Cardiac fibroblast (primary cell): ENCODE results near the gene TBL1XR1.

ENCODE experiments used
- DNase-seq, 2 donors: peaks; one replicate each; pipeline versions ENCODE4 v3.0.0 to v3.0.0-alpha.2; 2010; ENCODE audit warnings: low read depth in 2 of 2
- H3K4me3 ChIP-seq, 2 donors: replicated peaks in 1 of 2; 1 replicate in 1 of 2; 2 replicates in 1 of 2; pipeline ENCODE4 v1.5.1; 2011; ENCODE audit warnings: low read depth in 2 of 2, low read length in 2 of 2, mild to moderate bottlenecking in 2 of 2, moderate library complexity in 1 of 2
- TF ChIP-seq, protein P1 (sequence below): IDR thresholded peaks from one replicate; pipeline ENCODE4 v1.5.1; 2011; ENCODE audit warnings: low read depth, mild to moderate bottlenecking, low read length, inconsistent platforms

TBL1XR1 gene

DNA sequence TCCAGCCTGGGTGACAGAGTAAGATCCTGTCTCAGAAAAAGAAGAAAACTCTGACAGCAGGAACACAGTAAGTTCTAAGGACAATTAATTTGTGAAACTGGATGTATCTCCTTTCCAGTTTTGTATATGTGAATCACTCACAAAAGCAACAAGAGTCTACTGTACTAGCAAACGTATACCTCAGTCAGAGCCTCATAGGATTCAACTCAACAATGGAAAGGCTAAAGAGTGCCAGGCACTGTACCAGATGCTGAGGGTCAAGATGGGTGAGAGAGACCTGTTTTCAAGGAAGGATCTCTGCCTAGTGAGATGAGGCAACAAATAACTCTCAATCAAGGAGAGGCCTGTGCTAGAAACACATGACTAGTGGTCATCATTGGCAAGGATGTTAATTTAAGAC, 14.9 kb downstream of the TBL1XR1 start:
- no peak overlapping the region for H3K4me3 ChIP-seq
- DNase-seq: no peak
- TF ChIP-seq, protein P1, sequence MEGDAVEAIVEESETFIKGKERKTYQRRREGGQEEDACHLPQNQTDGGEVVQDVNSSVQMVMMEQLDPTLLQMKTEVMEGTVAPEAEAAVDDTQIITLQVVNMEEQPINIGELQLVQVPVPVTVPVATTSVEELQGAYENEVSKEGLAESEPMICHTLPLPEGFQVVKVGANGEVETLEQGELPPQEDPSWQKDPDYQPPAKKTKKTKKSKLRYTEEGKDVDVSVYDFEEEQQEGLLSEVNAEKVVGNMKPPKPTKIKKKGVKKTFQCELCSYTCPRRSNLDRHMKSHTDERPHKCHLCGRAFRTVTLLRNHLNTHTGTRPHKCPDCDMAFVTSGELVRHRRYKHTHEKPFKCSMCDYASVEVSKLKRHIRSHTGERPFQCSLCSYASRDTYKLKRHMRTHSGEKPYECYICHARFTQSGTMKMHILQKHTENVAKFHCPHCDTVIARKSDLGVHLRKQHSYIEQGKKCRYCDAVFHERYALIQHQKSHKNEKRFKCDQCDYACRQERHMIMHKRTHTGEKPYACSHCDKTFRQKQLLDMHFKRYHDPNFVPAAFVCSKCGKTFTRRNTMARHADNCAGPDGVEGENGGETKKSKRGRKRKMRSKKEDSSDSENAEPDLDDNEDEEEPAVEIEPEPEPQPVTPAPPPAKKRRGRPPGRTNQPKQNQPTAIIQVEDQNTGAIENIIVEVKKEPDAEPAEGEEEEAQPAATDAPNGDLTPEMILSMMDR: no peak

DNA sequence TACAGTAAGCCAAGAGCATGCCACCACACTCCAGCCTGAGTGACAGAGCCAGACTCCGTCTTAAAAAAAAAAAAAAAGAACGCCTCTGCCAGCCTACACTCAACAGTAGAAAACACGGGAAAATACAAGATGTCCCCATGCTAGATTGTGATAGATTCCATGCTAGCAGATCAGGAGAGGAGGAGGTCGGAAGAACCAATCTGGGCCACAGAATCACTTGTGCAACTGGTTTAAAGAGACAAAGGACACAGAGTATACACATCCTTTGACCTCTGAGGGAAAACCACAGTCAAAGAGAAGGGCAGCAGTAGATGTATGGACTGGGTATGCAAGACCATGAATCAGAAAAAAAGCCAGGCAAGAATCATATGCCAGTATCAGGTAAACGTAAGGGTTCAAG, 15.9 kb downstream of the TBL1XR1 start:
- H3K4me3 ChIP-seq: no peak overlapping the region
- TF ChIP-seq, protein P1: no peak
- DNase-seq: no peak

DNA sequence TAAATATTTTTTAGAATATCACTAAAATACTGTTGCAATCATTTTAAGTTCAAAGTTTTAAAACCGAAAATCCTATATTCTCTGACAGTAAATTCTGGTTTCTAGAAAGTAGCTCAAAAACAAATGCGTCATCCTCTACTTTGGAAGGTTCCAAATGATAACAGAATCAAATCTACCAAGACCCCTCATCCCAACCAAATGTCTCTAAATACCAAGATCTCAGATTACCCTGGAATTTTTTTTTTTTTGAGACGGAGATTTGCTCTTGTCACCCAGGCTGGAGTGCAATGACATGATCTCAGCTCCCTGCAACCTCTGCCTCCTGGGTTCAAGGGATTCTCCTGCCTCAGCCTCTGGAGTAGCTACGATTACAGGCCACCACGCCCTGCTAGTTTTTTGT, 16.8 kb downstream of the TBL1XR1 start:
- TF ChIP-seq, protein P1: no peak
- no peak overlapping the region for H3K4me3 ChIP-seq
- no peak for DNase-seq

DNA sequence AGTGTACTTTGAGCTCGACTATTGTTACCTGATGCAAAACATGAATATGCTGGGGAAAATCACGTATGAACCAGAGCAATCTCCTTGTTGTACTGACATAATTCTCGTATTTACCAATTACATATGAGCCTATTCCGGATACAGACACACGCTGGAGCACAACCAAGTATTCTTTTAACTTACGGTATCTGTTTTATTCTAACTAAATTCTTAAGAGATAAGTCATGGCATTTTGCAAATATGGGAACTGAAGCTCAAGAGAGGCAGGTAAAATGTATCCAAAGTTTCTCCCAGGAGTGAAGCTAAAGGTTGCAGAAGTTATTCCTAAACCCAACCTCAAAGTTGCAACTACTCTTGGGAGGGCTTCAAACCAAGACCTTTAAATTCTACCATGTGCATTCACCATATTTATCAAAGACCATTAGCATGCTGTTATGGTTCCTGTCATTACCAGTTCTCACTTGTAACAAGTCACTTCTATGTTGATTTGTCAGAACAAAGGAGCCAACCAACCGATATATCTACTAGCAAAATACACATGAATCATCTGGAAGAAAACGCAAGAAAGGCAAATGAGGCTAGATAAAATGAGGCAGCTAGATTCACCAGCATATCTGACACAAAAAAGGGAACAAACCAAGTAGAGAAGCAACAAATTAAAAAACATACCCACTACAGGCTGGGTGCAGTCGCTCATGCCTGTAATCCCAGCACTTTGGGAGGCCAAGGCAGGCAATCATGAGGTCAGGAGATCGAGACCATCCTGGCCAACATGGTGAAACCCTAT, 17.8 kb downstream of the TBL1XR1 start:
- no peak overlapping the region for H3K4me3 ChIP-seq
- DNase-seq: no peak
- TF ChIP-seq, protein P1: no peak

DNA sequence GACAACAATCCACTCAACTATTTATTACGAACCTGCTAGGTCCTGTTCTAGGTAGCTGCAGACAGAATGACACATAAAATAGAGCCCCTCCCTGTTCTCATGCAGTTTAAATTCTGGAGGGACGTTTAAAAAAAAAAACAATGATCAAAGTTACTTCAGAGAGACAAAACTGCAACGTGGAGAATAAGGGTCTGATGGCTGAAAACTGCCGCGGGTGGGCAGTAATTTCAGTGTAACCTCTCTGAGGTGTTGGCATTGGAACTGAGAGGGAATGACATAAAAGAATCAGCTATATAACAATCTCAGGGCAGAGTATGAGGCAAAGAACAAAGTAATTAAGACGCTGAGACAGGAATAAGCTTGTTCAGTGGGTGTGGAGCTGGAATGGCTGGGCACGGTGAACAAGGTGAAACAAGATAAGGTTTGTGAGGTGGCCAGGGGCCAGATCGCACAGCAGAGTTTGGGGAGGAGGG, 19.5 kb downstream of the TBL1XR1 start:
- no peak overlapping the region for H3K4me3 ChIP-seq
- DNase-seq: no peak
- TF ChIP-seq, protein P1: no peak

DNA sequence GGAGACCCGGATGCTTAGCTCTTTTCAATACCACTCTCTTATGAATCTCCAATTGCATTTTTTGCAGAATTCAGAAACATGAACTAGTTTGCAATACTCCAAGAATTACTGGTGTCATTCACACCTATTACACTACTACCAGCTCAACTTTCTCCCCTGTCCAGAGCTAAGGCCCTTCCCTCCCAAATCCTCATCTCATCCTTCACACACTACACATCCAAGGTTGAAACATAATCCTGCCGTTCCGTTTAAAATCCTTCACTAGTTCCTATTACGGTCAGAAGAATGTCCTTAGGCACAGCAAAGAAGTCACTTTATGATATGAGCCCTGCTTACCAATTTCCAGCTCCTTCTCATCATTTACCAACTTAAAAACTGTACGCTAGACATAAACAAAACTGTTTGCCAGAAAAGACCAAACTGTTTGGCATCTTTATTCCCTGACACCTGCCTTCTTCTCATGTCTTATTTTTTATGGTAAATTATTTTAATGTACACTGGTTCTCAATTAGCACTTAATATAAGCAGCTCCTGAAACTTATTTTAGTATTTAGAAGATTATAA, 22.6 kb downstream of the TBL1XR1 start:
- TF ChIP-seq, protein P1: no peak
- DNase-seq: no peak
- H3K4me3 ChIP-seq: no peak overlapping the region
